Peyer's patch (tissue), 4 donors: ENCODE results near the gene POLR1A.

Source experiments
- CTCF ChIP-seq, 6 experiments: fragments of 450-650 bp in 4 of 6; fragments of 200-600 bp in 2 of 6; sonication (generic) in 1 of 6; IDR thresholded peaks; one replicate each; pipeline ENCODE4 v1.5.1; 2017 to 2019; ENCODE audit warnings: antibody characterized with exemption in 6 of 6, mild to moderate bottlenecking in 3 of 6, moderate library complexity in 1 of 6
- POLR2A ChIP-seq, 2 donors: fragments of 450-650 bp; IDR thresholded peaks; one replicate each; pipeline ENCODE4 v1.5.1; 2017; ENCODE audit warnings: antibody characterized with exemption in 2 of 2, mild to moderate bottlenecking in 2 of 2, moderate library complexity in 2 of 2

- TF ChIP-seq CTCF (IDR thresholded peaks at IDR 0.05) (no peak), POLR2A (IDR thresholded peaks at IDR 0.05) (no peak)
Observed at GRCh38 chr2:86020984-86021383, 84.7 kb downstream of the POLR1A start.
